ENCODE data around the gene AQP11.
"Not testable (repeated sequence)": the region's sequence is repeated elsewhere in the genome, so short reads cannot be mapped to it uniquely, and the experiment has no call there.

The AQP11 gene

GRCh38 chr11:77592727-77593126 is 3.0 kb downstream of the AQP11 start:
- no peak for DNase-seq (ENCODE audit: low read depth in 2 of 2)

- no peak for DNase-seq (ENCODE audit: low read depth in 2 of 2)
Observed at GRCh38 chr11:77593883-77594282, 4.1 kb downstream of the AQP11 start.

GRCh38 chr11:77596626-77597025 is 6.9 kb downstream of the AQP11 start:
- no peak for DNase-seq (ENCODE audit: low read depth in 2 of 2)

- no peak for DNase-seq (ENCODE audit: low read depth in 2 of 2)
Observed at GRCh38 chr11:77598195-77598594, 8.4 kb downstream of the AQP11 start.

GRCh38 chr11:77602381-77603088 is 12.8 kb downstream of the AQP11 start:
- no peak for DNase-seq (ENCODE audit: low read depth in 2 of 2)

GRCh38 chr11:77604281-77604680 is 14.5 kb downstream of the AQP11 start:
- DNase-seq (ENCODE audit: low read depth in 2 of 2) = no peak

- DNase-seq (ENCODE audit: low read depth in 2 of 2) = no peak
Observed at GRCh38 chr11:77609234-77609633, 19.5 kb downstream of the AQP11 start.

- DNase-seq (ENCODE audit: low read depth in 2 of 2) = no peak
Observed at GRCh38 chr11:77611921-77612320, 22.2 kb downstream of the AQP11 start.

- DNase-seq (ENCODE audit: low read depth in 2 of 2) = no peak
Observed at GRCh38 chr11:77617892-77618291, 28.1 kb downstream of the AQP11 start.

GRCh38 chr11:77619576-77620198 is 29.9 kb downstream of the AQP11 start:
- DNase-seq (ENCODE audit: low read depth in 2 of 2) = no peak

- DNase-seq (ENCODE audit: low read depth in 2 of 2) = no peak
Observed at GRCh38 chr11:77630157-77630710, 40.5 kb downstream of the AQP11 start.

- DNase-seq (ENCODE audit: low read depth in 2 of 2) = not testable (repeated sequence)
Observed at GRCh38 chr11:77633926-77634325, 44.2 kb downstream of the AQP11 start.

GRCh38 chr11:77636731-77637344 is 47.1 kb downstream of the AQP11 start:
- no peak for DNase-seq (ENCODE audit: low read depth in 2 of 2)

- DNase-seq (ENCODE audit: low read depth in 2 of 2) = peak; percentile 31 to 57
Observed at GRCh38 chr11:77637345-77638165, 47.8 kb downstream of the AQP11 start, which contains the start of gene CLNS1A. Gene CLNS1A (minus strand): TSS chr11:77637794. CDS start chr11:77637714, 80 bp downstream.

GRCh38 chr11:77642228-77642627 is 52.5 kb downstream of the AQP11 start:
- DNase-seq (ENCODE audit: low read depth in 2 of 2) = no peak

- no peak for DNase-seq (ENCODE audit: low read depth in 2 of 2)
Observed at GRCh38 chr11:77644887-77645286, 55.1 kb downstream of the AQP11 start.

- DNase-seq (ENCODE audit: low read depth in 2 of 2) = no peak
Observed at GRCh38 chr11:77647654-77648305, 58.0 kb downstream of the AQP11 start.

- no peak for DNase-seq (ENCODE audit: low read depth in 2 of 2)
Observed at GRCh38 chr11:77650123-77650522, 60.4 kb downstream of the AQP11 start.

- no peak for DNase-seq (ENCODE audit: low read depth in 2 of 2)
Observed at GRCh38 chr11:77654770-77655434, 65.1 kb downstream of the AQP11 start.

- DNase-seq (ENCODE audit: low read depth in 2 of 2) = no peak
Observed at GRCh38 chr11:77656362-77656761, 66.6 kb downstream of the AQP11 start.
